ENCODE data around the gene SIGLEC7.

SIGLEC7 gene

GRCh38 chr19:51136851-51137551 lies 5.1 kb upstream of the SIGLEC7 start:
- Histone ChIP-seq H3K79me2 (ENCODE audit: low read length) (no peaks in the 10 kb centered on the region), H3K27ac (ENCODE audit: low read length) (no peak overlapping the region), H3K4me3 (ENCODE audit: low read length) (no peak overlapping the region), H3F3A (ENCODE audit: insufficient read depth, low read length) (no peaks in the 10 kb centered on the region), H3K4me2 (ENCODE audit: low read depth, low read length) (no peak overlapping the region), H3K9ac (ENCODE audit: low read length) (no peak overlapping the region), H3K9me3 (replicated peaks; ENCODE audit: insufficient read depth, low read length) (no peaks in the 10 kb centered on the region), H3K4me1 (ENCODE audit: low read length) (no peaks in the 10 kb centered on the region), H3K9me2 (replicated peaks; ENCODE audit: insufficient read depth, low read length) (no peaks in the 10 kb centered on the region), H3K36me3 (replicated peaks; ENCODE audit: insufficient read depth, low read length) (no peaks in the 10 kb centered on the region), H2AFZ (ENCODE audit: low read length) (no peak overlapping the region), H3K27me3 (replicated peaks; ENCODE audit: insufficient read depth, low read length) (peaks cover 30% of the 10 kb centered on the region), H4K20me1 (ENCODE audit: insufficient read depth, low read length) (no peaks in the 10 kb centered on the region)
- TF ChIP-seq EZH2phosphoT487 (IDR thresholded peaks at IDR 0.05; ENCODE audit: low read length) (no peak), CTCF (IDR thresholded peaks at IDR 0.05; ENCODE audit: low read length) (no peak), EZH2 (optimal IDR thresholded peaks at IDR 0.05; ENCODE audit: low read depth, low read length) (no peak)
- DNase-seq = no peak

GRCh38 chr19:51137792-51138425 lies 4.2 kb upstream of the SIGLEC7 start:
- Histone ChIP-seq H3K36me3 (replicated peaks; ENCODE audit: insufficient read depth, low read length) (no peaks in the 10 kb centered on the region), H3K9me2 (replicated peaks; ENCODE audit: insufficient read depth, low read length) (no peaks in the 10 kb centered on the region), H3K4me1 (ENCODE audit: low read length) (no peaks in the 10 kb centered on the region), H3K9ac (ENCODE audit: low read length) (no peak overlapping the region), H3K4me3 (ENCODE audit: low read length) (no peak overlapping the region), H3F3A (ENCODE audit: insufficient read depth, low read length) (no peaks in the 10 kb centered on the region), H2AFZ (ENCODE audit: low read length) (no peak overlapping the region), H4K20me1 (ENCODE audit: insufficient read depth, low read length) (no peaks in the 10 kb centered on the region), H3K4me2 (ENCODE audit: low read depth, low read length) (no peak overlapping the region), H3K27me3 (replicated peaks; ENCODE audit: insufficient read depth, low read length) (peaks cover 30% of the 10 kb centered on the region), H3K27ac (ENCODE audit: low read length) (no peak overlapping the region), H3K79me2 (ENCODE audit: low read length) (no peaks in the 10 kb centered on the region), H3K9me3 (replicated peaks; ENCODE audit: insufficient read depth, low read length) (no peaks in the 10 kb centered on the region)
- no peak for DNase-seq
- no peak for TF ChIP-seq EZH2 (optimal IDR thresholded peaks at IDR 0.05; ENCODE audit: low read depth, low read length)
- TF ChIP-seq EZH2phosphoT487 (IDR thresholded peaks at IDR 0.05; ENCODE audit: low read length) = no peak
- TF ChIP-seq CTCF (IDR thresholded peaks at IDR 0.05; ENCODE audit: low read length) = no peak

GRCh38 chr19:51138549-51138979 lies 3.5 kb upstream of the SIGLEC7 start:
- H3K79me2 ChIP-seq (ENCODE audit: low read length) = no peaks in the 10 kb centered on the region
- H3K4me1 ChIP-seq (ENCODE audit: low read length) = no peaks in the 10 kb centered on the region
- H2AFZ ChIP-seq (ENCODE audit: low read length) = no peak overlapping the region
- H3K36me3 ChIP-seq (replicated peaks; ENCODE audit: insufficient read depth, low read length) = no peaks in the 10 kb centered on the region
- H3K27me3 ChIP-seq (replicated peaks; ENCODE audit: insufficient read depth, low read length) = peaks cover 30% of the 10 kb centered on the region
- no peaks in the 10 kb centered on the region for H3F3A ChIP-seq (ENCODE audit: insufficient read depth, low read length)
- no peak overlapping the region for H3K27ac ChIP-seq (ENCODE audit: low read length)
- no peaks in the 10 kb centered on the region for H3K9me2 ChIP-seq (replicated peaks; ENCODE audit: insufficient read depth, low read length)
- H3K9ac ChIP-seq (ENCODE audit: low read length) = no peak overlapping the region
- no peak overlapping the region for H3K4me2 ChIP-seq (ENCODE audit: low read depth, low read length)
- no peaks in the 10 kb centered on the region for H4K20me1 ChIP-seq (ENCODE audit: insufficient read depth, low read length)
- no peaks in the 10 kb centered on the region for H3K9me3 ChIP-seq (replicated peaks; ENCODE audit: insufficient read depth, low read length)
- DNase-seq = no peak
- no peak overlapping the region for H3K4me3 ChIP-seq (ENCODE audit: low read length)
- TF ChIP-seq EZH2 (optimal IDR thresholded peaks at IDR 0.05; ENCODE audit: low read depth, low read length) (no peak), EZH2phosphoT487 (IDR thresholded peaks at IDR 0.05; ENCODE audit: low read length) (no peak), CTCF (IDR thresholded peaks at IDR 0.05; ENCODE audit: low read length) (no peak)
